ENCODE measurements around the gene TET3.
"Not testable (repeated sequence)": the region's sequence is repeated elsewhere in the genome, so short reads cannot be mapped to it uniquely, and the experiment has no call there.

TET3 gene

GRCh38 chr2:73984203-73984921 is at the start of gene TET3:
Gene TET3 (plus strand): TSS chr2:73984910. CDS start chr2:73986404, 1,494 bp downstream.
- no peak for DNase-seq (ENCODE audit: low read depth)

DNA sequence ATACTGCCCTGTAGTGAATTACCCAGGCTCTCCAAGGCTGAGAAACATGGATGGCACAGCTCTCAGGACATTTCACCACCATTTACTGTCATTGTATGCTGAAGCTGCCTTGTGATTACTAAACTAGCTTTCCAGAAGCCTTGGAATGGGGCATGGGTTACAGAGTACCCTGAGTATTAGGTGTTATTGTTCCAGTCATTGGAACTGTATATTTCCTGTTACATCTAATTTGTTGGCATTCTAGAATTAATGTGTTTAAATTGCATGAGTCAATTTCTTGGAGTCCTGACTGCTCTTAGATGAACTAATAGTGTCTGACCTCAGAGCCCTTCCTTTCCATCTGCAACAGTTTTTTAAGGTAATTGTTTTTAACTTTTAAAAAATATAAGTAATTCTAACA is 49.1 kb upstream of the TET3 start:
- no peak for DNase-seq (ENCODE audit: low read depth)

- DNase-seq (ENCODE audit: low read depth): no peak
Measured at GRCh38 chr2:73937103-73937885, 47.4 kb upstream of the TET3 start.

DNA sequence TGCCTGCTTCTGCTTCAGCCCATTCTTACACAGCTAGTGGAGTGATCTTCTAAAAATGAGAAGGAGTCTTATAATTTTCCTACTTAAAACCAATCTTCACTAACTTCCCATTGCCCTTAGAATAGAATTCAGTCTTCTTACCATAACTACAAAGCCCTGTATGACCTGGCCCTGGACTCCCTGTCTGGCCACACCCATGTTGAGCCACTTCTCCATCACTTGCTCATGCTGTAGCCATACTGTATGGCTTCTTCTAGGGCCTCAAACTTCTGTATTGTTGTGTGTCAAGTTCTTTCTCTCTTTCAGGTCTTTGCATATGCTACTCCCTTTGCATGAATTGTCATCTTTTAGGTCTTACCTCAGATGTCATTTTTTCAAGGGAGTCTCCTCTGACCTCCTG is 46.8 kb upstream of the TET3 start:
- DNase-seq (ENCODE audit: low read depth): no peak

- DNase-seq (ENCODE audit: low read depth): peak; percentile 67
Measured at GRCh38 chr2:73938718-73939352, 45.9 kb upstream of the TET3 start.

- no peak for DNase-seq (ENCODE audit: low read depth)
Measured at GRCh38 chr2:73939419-73939818, 45.3 kb upstream of the TET3 start.

DNA sequence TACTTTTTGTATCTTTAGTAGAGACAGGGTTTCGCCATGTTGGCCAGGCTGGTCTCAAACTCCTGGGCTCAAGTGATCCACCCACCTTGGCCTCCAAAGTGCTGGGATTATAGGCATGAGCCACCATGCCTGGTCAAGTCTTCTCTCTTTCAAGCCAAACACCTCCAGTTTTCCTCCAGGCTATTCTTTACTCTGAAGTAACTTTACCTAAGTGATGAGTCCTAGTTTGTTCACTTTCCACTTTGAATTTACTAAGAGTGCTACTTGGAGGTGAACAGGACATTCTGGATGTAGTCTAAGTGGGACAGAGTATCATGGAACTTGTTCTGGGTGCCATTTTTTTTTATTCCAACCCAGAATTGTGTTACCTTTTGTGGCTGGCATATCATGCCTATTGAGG is 44.6 kb upstream of the TET3 start:
- not testable (repeated sequence) for DNase-seq (ENCODE audit: low read depth)

DNA sequence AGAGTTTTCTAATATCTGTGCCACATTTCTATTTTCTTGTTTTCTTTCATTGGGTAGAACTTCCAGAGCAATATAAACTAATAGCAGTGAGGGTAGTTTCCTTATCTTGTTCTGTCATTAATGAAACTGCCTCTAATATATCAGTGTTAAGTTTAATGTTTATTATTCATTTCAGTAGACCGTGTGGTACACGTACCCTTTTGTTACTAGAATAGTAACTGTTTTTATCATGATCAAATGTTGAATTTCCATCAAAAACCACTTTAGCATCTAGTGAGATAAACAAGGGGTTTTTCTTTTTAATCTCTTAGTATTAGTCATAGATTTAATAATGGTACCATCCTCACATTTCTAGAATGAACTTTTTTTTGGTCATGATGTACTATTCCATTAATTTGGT is 42.0 kb upstream of the TET3 start:
- DNase-seq (ENCODE audit: low read depth): no peak

DNA sequence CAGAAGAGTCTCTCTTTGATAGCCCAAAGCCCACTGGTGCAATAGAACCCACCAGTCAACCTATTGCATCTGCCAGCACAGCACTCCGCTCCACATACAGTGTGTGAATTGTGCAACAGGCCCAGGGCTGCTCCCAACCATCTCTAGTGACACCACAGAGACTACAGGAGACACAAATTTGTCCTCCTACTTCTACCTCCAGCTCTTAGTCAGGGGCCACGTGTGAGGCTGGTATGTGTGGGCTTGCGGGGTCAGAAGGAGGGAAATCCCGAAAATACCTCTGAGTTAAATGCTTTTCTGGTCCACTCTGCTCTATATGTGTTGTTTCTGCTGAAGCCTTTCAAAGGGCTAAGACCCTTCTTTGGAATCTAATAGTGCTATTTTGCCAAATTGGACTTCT is 40.0 kb upstream of the TET3 start:
- no peak for DNase-seq (ENCODE audit: low read depth)

DNA sequence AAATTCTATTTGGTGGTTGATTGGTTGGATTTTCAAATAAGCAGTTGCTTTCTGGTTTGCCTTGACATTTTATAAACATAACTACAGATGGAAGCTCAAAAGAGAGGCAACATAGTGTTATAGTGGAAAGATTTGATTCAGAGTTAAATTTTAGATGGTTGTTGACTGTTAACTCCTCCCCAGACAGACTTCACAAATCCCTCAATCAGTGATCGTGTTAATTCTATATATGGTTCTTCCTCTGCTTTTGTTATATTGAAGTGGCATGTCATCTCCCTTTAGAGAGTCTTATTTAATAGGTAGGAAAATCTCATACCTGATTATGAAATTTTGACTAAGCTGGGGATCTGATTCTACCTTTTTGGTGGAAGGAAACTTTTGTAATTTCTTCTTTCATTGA is 38.5 kb upstream of the TET3 start:
- DNase-seq (ENCODE audit: low read depth): no peak

DNA sequence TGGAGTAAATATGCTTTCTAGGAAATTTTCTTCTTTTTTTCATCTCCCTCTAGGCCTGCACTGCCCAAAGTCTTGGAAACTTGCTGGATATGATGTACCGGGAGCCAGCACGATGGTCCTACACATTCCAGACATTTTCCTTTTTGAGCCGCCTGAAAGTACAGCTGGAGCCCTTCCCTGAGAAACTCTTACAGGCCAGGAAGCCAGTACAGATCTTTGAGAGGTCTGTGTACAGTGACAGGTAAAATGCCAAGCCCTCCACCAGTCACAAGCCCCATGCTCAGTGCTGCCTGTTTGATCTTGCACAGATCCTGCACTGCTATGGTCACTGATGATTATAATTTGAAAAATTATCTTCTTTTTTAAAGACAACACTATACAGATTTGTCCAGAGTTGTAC is 38.0 kb upstream of the TET3 start:
- DNase-seq (ENCODE audit: low read depth): no peak

DNA sequence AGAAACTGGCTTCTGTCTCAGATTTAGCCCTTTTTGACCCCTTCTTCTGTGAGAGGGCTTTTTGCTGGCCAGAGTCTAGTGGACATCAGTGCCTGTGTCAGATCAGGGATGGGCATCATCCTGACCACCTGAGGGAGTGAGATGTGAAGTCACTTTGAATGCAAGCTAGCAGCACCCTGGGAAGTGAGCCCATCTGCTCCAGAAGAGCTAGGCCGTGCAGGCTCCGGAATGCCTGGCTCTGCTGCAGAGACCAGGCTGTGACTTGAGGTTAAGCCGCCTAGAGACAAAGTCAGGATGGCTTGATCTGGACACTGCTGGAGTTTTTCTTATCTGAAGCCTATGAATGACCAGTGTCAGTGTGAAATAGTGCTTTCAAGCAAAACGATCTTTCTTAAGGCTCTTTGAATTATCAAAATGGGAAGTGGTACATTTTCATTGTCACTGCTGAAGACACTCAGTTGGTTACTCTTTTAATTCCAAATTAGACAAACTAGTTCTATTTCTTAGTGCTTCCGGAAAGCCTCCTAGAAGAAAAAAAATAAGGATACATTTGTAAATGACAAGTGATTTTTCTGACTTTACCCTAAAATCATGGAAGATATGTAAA is 37.2 kb upstream of the TET3 start:
- no peak for DNase-seq (ENCODE audit: low read depth)

DNA sequence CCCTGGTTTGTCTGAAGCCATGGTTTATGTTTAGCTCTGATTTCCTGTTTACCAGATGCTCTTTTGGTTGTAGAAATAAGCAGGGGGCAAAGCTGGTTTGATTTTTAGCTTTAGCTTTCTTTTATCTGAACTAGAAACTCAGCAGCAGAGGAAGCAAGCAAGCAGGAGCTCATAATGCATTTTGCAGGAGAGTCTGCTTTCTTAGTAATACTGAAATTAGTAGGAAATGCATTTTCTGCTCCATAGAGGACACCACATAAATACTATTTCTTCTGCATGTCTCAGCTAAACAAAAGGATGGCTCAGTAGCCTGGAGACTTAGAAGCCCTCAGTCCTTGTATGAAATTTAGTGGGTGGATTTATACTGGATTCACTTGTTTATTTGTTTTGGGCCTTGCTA is 34.9 kb upstream of the TET3 start:
- no peak for DNase-seq (ENCODE audit: low read depth)

- no peak for DNase-seq (ENCODE audit: low read depth)
Measured at GRCh38 chr2:73952499-73953446, 31.9 kb upstream of the TET3 start.

DNA sequence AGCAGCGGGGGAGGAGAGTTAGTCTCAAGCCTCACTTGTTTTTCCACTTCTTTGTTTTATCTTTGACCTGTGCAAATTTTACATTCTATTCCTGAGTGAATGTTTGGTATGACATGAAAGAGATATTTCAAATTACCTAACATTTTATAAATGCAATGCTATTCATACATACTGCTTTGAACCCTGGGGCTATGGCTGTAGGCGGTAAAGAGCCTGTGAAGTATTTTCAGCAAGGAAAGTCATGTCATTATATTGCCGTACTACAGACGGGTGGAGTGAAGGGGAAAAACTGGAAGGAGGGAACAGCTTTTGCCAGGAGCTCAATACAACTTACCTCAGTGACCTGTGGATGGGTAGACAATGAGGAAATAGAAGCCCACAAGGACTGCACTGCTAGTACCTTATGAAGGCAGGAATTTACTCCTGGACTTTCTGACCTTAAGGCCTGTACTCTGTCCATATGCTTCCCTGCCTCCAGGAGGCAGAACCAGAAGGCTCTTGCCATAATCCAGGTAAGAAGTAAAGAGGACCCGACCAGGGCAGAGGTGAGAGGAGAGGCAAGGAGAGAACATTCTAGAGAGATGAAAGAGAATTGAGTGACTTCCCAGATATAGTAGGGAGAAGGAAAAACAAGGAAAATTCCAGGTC is 28.4 kb upstream of the TET3 start:
- DNase-seq (ENCODE audit: low read depth): no peak

GRCh38 chr2:73961274-73961673 is 23.4 kb upstream of the TET3 start:
- no peak for DNase-seq (ENCODE audit: low read depth)

- no peak for DNase-seq (ENCODE audit: low read depth)
Measured at GRCh38 chr2:73961823-73962615, 22.7 kb upstream of the TET3 start.

DNA sequence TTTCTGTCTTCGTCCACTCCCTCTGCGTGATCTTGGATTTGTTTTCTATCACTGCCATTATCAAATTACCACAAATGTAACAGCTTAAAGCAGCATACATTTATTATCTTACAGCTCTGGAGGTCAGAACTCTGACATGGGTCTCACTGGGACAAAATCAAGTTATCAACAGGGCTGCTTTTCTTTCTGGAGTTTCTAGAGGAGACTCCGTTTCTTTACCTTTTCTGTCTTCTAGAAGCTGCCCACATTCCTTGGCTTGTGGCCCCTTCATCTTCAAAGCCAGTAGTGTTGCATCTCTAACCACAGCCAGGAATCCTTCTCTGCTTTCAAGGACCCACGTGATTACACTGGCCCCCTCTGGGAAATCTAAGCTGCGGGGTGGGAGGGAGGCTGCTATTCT is 21.9 kb upstream of the TET3 start:
- DNase-seq (ENCODE audit: low read depth): no peak

GRCh38 chr2:73963385-73964120 is 21.2 kb upstream of the TET3 start:
- DNase-seq (ENCODE audit: low read depth): no peak

DNA sequence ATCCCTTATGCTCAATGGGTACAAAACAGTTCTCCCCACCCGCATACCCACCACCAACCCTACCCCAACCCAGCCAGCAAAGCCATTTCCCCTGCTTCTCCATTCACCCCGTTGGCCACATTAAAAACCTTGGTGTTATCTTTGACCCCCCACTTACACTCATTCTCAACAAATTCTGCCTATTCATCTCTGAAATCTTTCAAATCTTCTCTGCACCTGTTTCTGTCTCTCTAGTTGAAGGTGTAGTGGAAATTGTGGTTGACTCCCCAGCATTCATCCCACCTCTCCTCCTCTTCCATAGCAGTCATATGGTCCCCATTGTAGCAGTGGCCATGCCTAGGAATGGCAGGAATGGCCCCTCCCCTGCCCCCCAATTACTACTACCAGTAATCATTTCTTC is 20.5 kb upstream of the TET3 start:
- no peak for DNase-seq (ENCODE audit: low read depth)
